DMS53 treated with DMSO at 0.1 percent for 48 hours (cell line): ENCODE results near the gene RFX2.

Source experiments
- DNase-seq: peaks from one replicate; lab custom pipeline; 2025; ENCODE audit not compliant: unreplicated experiment; lab: John Stamatoyannopoulos, UW

The RFX2 gene

GRCh38 chr19:6061376-6062130, 48.7 kb downstream of the RFX2 start:
- no peak for DNase-seq

DNA sequence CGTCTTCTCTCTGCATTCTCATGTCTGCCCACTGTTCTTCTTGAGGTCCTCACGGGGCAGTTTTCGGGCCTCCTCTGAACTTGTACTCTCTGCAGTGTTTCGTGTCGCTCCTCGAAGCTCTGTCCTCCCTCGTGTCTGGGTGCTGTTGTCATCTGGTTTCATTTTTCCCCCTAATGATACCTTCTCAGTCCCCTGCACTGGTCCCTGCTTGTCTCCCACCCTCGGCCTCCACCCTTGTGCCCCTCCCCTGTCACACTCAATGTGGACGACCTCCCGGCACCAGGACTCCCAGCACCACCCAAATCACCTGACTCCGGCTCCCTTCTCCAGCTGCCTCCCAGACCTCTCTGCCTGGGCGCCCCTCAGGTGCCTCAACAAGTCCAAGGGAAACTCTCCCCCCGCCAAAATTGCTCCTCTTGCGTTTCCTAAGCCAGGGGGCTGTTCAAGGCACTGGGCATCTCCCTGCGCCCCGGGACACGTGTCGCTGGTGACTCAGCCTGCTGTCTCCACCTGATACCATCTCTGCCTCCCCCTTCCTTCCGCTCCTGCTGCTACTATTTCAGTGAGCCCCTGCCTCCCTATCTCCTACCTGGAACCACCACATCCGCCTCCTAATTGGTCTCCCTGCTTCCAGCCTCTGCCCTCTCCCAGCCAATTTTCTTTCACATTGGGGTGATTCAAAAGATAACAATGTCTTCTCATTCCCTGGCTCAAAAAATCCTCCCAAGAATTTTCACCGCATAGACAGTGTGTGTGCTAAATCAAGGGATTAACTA, 49.5 kb downstream of the RFX2 start:
- DNase-seq, result no peak

DNA sequence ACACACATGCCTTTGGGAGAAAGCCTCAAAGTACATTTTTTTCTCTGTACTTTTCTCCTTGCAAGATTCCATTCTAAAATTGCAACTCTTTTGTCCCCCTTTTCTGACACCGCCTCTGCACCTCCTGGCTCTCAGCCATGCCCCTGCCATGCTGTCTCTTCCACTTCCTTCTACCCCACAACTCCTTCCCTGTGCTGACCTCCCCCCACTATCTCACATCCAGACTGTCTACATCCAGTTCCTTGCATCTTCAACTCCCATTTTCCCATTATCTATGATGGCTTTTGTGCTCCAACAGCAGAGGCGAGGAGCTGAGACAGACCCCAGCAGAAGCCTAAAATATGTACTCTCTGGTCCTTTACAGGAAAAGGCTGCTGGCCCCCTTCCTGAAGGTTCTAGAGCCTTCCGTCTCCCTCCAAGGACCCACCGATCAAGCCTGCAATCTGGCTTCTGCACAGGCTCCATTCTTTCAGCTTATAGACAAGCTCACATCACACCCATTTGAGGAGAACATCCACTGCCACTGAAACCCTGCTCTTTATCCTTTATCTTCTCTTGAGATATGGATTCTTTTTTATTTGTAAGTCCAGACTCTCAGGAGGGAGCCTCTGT, 50.2 kb downstream of the RFX2 start:
- DNase-seq, result no peak

DNA sequence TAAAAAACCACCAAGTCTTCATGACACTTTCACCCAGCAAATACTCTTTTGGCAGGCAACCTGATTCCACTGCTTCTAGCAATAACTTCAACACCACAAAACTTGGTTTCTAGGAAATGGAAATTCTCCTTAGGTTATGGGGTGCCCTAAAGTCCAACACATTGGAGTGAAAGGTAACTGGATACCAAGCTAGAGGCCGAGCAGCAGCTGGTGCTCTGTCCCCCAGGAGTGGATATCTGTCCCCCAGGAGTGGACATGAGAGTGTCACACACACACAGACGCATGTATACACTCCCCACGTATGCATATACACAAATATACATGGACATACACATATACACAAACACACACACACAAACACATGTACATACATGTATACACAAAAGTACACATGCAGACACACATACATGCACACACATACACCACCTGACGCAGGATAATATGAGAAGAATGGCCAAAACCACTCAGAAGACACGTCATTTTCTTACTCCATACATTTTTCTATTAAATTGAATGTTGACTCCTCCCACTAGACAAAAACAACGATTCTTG, 50.8 kb downstream of the RFX2 start:
- DNase-seq, result no peak

- DNase-seq, result no peak
Measured at GRCh38 chr19:6058518-6059201, 51.6 kb downstream of the RFX2 start.

DNA sequence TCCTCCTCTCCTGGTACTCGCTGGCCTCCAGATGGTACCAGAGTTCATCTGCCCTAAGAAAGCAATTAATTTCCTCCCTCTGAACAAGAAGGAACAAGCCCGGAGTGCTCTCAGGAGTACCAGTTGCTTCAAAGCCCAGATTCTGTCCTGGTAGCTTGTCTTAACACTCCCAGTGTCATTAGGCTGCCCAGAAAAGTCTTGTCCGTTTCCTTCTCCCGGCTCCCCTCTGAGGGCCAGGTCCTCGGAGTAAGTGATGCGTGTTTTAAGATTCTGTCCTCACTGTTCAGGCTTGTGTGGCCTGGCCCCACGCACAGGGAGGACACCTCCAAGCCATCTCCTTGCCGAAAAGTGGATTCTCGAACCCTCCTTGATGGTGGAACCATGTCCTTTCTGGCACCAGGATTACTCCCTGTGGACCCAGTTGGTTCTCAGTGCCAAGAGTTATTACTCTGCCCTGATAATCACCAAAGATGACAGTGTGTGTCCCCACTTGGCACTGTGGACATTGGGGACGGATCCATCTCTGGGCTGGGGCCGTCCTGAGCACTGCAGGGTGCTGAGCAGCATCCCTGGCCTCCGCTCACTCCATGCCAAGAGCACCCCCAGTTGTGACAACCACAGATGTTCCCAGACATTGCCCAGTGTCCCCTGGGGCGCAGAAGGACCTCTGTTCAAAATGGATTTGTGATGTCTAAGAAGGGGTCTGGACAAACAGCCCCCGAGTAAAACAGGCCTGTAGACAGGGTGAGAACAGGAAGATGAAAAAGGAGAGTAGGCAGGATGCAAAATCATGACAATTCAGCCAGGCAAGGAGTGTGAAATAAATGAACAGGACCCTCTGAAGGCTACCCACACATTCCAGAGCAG, 52.4 kb downstream of the RFX2 start:
- no peak for DNase-seq

DNA sequence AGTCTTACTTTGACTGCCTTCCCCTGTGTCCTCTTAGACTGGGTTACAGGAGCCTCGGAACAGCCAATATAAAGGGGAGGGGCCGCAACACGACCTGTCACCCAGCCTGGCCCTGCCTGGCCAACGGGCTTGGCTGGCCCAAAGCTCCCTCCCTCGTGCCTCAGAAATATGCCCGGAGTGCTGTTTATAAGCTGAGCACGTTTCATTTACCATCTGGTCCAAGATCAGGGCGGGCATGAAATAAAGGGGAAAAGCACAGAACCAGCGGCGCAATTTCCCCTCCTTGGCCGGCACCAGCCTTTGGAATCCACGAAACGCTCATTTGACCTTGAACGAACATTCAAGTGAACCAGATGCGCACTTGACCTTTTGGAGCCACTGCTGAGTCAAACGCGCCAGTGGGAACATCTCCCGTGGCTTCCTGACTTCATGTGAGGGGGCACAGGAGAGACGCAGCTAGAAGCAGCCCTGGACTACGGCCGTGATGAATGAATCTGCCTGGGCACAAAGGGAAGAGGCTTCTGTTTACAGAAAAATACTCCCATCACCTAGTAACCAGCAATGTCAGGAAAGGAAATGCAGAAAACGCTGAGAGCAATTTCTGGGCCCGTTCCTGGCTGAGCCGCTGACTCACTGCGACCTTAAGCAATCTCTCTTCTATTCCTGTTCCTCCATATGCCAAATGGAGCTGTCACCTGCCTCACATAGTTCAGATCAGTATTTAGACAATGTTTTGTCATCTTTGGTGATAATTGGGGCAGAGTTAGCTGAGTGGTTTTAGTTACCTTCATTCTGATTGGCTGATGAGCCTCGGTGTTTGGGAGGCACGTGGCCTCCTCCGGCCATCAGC, 53.3 kb downstream of the RFX2 start:
- DNase-seq, result peak; percentile 82

GRCh38 chr19:6056282-6056741, 54.0 kb downstream of the RFX2 start:
- peak; percentile 18 for DNase-seq

GRCh38 chr19:6055013-6055795, 55.1 kb downstream of the RFX2 start:
- DNase-seq, result no peak

DNA sequence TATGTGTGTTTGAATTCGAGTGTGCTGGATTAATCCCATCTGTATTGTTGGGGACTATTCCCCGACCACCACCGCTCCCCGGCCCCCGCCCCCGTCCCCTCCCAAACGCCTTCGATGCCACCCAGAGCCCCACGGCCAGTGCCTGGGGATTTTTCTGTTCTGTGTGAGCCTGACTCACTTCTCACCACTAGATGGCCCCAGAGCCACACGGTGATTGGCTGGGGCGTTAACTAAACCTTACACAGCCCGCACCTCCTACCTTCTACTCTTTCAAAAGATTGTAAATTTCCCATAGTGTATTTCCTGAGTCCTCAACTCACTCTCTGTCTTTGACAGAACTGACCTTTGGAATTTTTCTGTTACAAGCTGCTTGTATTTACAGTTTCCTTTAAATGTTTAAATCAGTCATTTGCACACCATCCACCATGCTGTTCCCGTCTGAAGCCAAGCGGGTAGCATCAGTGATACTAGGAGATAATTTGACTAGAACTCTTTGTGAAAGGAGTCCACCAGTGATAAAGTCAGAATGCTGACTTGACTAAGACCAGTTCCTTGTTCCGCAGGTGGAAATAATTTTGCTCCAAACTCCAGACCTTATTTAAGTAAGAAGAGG, 61.4 kb downstream of the RFX2 start:
- peak; percentile 50 for DNase-seq

GRCh38 chr19:6048348-6048747, 62.0 kb downstream of the RFX2 start:
- DNase-seq, result no peak

- DNase-seq, result no peak
Measured at GRCh38 chr19:6047741-6048251, 62.5 kb downstream of the RFX2 start.

- no peak for DNase-seq
Measured at GRCh38 chr19:6047256-6047655, 63.0 kb downstream of the RFX2 start.

DNA sequence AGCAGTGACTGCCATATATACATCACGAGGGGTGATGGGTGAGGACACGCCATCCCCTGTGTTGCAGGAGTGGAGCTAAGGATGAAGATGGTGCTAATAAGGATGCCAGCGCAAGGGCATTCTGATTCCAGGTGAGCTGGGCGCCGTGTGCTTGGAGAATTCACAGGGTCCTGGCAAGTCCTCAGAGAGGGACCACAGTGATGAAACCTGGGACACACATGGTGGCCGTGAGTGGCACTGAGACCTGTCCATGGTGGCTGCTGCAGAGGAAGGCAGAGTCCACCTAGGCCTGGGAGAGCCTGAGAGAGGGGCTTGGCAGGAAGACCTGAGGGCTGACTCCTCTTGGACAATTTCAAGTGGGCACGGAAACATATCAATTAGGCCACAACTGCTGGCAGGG, 65.2 kb downstream of the RFX2 start:
- no peak for DNase-seq

DNA sequence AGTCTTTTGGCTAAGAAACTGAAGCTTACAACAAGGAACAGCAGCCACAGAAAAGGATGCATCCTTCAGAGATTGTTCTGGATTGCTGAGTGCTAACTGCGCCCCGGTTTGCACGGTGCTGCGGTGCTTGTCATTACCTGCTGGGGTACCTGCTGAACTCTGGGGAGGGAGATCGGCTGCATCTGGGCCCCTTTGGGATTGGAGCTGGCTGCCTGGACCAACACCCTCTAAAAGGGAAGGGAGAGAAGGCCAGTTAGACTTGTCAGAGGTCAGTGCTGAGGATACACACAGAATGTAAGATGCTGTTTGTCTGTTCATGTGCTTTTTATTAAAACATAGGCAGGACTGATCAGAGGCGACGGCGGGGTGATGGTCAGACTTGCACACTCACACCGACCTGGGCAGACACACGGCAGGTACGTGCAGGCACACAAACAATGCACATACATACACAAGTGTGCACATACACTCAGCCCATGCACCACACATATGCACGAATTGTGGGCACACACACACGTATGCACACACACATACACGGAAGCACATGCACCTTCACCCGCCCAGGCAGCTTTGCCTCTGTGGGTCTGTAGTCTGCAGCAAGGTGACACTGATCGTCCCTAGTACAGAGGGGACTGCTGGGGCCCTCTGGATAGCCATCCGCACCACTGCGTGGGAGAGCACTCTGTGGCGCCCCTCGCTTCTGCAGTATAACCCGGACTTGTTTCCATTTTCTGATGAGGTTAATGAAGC, 66.1 kb downstream of the RFX2 start:
- no peak for DNase-seq

DNA sequence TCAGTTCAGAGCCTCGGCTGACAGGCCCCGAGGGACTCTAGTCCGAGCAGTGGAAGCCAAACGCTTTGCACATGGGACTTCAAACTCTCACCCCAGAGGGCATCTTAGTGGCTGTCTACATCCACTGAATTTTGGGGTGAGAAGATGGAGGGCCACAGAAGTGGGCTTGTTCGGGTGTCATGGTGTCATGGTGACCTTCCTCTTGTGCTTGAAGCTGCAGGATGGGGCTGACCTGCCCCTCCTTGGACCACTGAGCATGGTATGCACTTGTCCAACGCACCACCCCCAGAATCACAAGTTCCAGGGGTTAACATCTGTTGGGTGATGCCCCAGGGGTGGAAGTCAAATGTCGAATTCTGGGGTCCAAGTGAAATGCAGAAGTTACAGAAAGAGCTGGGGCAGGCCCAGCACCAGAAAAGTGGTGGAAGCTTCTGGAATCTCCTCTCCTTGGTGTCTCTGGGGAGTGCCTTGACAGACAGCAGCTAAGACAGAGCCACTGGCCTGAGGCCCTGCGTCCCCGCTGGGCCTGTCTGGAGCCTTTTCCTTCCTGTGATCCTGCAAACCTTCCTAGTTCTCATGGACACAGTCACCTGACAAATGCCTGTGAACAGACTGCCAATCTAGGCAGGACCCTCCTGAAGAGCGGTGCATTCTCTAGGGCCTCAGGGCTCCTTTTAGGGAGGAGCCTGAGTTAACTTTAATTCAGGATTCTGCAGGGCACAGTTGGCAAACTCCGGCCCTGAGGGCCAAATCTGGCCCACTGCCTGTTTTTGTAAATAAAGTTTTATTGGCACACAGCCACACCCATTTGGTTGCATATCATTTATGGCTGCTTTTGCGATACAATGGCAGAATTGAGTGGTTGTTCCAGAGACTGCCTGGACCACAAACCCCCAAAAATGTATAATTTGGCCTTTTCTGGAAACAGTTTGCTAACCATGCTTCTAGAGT, 67.2 kb downstream of the RFX2 start:
- DNase-seq, result no peak
